Upper lobe of left lung (tissue), 6 donors: ENCODE data around the gene SSNA1. TPM values are rescaled to one million over a fixed set of nuclear protein-coding genes. Genes with fewer than 3 reads are reported as not detected.
A peak's percentile ranks its signal among the peaks of the same experiment; 100 is the strongest.

ENCODE experiments used
- ATAC-seq, 2 donors: fragments of 200-7000 bp; cut with Tn5 transposase; one replicate each; pipeline ENCODE4 v1.9.1; 2022; ENCODE audit warnings: mild to moderate bottlenecking in 2 of 2, moderate library complexity in 2 of 2; ENCODE audit not compliant: low FRiP score in 2 of 2
- DNase-seq, 2 donors: peaks; one replicate each; pipeline ENCODE4 v3.0.0-alpha.2; 2019 to 2020
- H3K27ac ChIP-seq, 4 donors: fragments of 200-600 bp; sonication (generic); one replicate each; pipeline ENCODE4 v1.5.1; 2016 to 2019
- H3K27me3 ChIP-seq, 4 donors: fragments of 200-600 bp; sonication (generic); one replicate each; pipeline ENCODE4 v1.5.1; 2017 to 2019
- H3K36me3 ChIP-seq, 4 donors: fragments of 200-600 bp; sonication (generic); one replicate each; pipeline ENCODE4 v1.5.1; 2016 to 2019
- H3K4me1 ChIP-seq, 4 donors: fragments of 200-600 bp; sonication (generic); one replicate each; pipeline ENCODE4 v1.5.1; 2018 to 2019
- H3K4me3 ChIP-seq, 4 donors: fragments of 200-600 bp; sonication (generic); one replicate each; pipeline ENCODE4 v1.5.1; 2017 to 2019; ENCODE audit warnings: mild to moderate bottlenecking in 2 of 4, moderate library complexity in 1 of 4
- H3K9me3 ChIP-seq, 4 donors: fragments of 200-600 bp; sonication (generic); one replicate each; pipeline ENCODE4 v1.5.1; 2018 to 2019
- CTCF ChIP-seq, 6 experiments: fragments of 450-650 bp in 4 of 6; fragments of 200-600 bp in 2 of 6; sonication (generic) in 2 of 6; IDR thresholded peaks; one replicate each; pipeline ENCODE4 v1.5.1; 2016 to 2019; ENCODE audit warnings: antibody characterized with exemption in 6 of 6
- EP300 ChIP-seq, 4 donors: sonication (generic); formaldehyde crosslinking; IDR thresholded peaks; one replicate each; pipeline ENCODE4 v1.5.1; 2017; ENCODE audit warnings: antibody characterized with exemption in 4 of 4, control low read depth in 2 of 4
- POLR2A ChIP-seq, 4 donors: fragments of 450-650 bp; IDR thresholded peaks; one replicate each; pipeline ENCODE4 v1.5.1; 2016 to 2017; ENCODE audit warnings: antibody characterized with exemption in 4 of 4, mild to moderate bottlenecking in 2 of 4
- POLR2AphosphoS5 ChIP-seq, 2 donors: sonication (generic); formaldehyde crosslinking; IDR thresholded peaks; one replicate each; pipeline ENCODE4 v1.5.1; 2017; ENCODE audit warnings: antibody characterized with exemption in 2 of 2
- WGBS, 2 donors: methylation state at CpG; one replicate each; pipeline ENCODE4 v1.1.5; 2017 to 2018; 5-methylcytosine and 5-hydroxymethylcytosine counted together
- total RNA-seq, 6 donors: library from RNA; depleted of rRNA in 4 of 6; stranded (reverse); fragments of >200 nt in 4 of 6; gene quantifications; one replicate each; pipeline versions ENCODE4 v1.1.0 to v1.2.1, GENCODE V29; 2016 to 2021
- donor health status: DM: no; HTN: no; CAD: no; lungs with moderate emphysema.
- donor health status: DM: no; HTN: yes; CAD: no; lungs with severe emphysema.

The SSNA1 gene
- total RNA-seq, 6 donors from 2014 or later: 39.8 to 110 (median 73.0) TPM

- DNase-seq (peak in 1 of 2 donors; percentile 77), ATAC-seq (no peak)
- Histone ChIP-seq H3K4me3 (peak overlapping the region in 3 of 4 donors; percentile 56 to 66 (median 56)), H3K9me3 (no peaks in the 10 kb centered on the region), H3K27me3 (peaks cover 0 to 4% (median 0%) of the 10 kb centered on the region in 4 donors), H3K36me3 (peaks cover 0 to 4% (median 2%) of the 10 kb centered on the region in 4 donors), H3K27ac (peak overlapping the region in 1 of 4 donors; percentile 31), H3K4me1 (peaks cover 41 to 65% (median 50%) of the 10 kb centered on the region in 4 donors)
- TF ChIP-seq CTCF (IDR thresholded peaks at IDR 0.05) (no peak), EP300 (IDR thresholded peaks at IDR 0.05) (no peak), POLR2AphosphoS5 (IDR thresholded peaks at IDR 0.05) (no peak), POLR2A (IDR thresholded peaks at IDR 0.05) (no peak)
- 87% methylated on average over 9 of the region's 14 CpGs; no CpG with 5 or more reads in 1 of the 2 donors for WGBS, 2 donors
These were observed 32.6 kb downstream of the SSNA1 start for GRCh38 chr9:137221095-137221505.

DNA sequence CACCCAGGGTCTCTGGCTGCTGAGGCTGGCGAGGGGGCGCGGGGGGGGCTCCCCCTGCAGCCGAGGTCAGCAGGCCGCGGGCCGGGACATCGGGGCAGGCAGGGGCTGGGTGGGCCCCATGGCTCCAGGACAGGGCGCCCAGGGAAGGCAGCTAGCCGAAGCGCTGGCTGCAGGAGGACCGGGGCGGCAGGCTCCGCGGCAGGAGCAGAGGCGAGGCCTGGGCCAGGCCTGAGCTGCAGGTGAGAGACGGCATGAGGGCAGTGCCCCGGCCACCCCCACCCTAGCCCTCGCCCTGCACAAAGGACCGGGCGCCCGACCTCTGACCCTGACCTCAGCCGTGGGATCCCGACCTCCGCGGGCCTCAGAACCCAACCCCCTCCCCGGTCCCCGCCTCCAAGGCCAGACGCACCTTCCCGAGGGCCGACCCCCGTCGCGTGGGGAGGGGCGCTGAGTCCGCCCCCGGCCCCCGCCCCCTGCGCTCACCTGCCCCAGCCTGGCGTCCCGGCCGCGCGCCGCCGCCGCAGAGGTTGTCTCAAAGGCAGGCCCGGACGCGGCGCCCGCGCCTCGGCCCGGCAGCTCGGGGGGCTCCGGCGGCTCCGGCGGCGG lies 33.1 kb downstream of the SSNA1 start:
- Histone ChIP-seq H3K36me3 (no peaks in the 10 kb centered on the region), H3K27ac (peak overlapping the region in 2 of 4 donors; percentile 12 to 31), H3K27me3 (peaks cover 0 to 4% (median 0%) of the 10 kb centered on the region in 4 donors), H3K4me1 (peaks cover 40 to 66% (median 51%) of the 10 kb centered on the region in 4 donors), H3K4me3 (peak overlapping the region; percentile 22 to 66 (median 56)), H3K9me3 (no peaks in the 10 kb centered on the region)
- TF ChIP-seq POLR2A (IDR thresholded peaks at IDR 0.05) (no peak), CTCF (IDR thresholded peaks at IDR 0.05) (no peak), POLR2AphosphoS5 (IDR thresholded peaks at IDR 0.05) (no peak), EP300 (IDR thresholded peaks at IDR 0.05) (no peak)
- ATAC-seq (no peak), DNase-seq (peak in 1 of 2 donors; percentile 90)
- 17% methylated on average over 14 of the region's 61 CpGs; no CpG with 5 or more reads in 1 of the 2 donors for WGBS, 2 donors

DNA sequence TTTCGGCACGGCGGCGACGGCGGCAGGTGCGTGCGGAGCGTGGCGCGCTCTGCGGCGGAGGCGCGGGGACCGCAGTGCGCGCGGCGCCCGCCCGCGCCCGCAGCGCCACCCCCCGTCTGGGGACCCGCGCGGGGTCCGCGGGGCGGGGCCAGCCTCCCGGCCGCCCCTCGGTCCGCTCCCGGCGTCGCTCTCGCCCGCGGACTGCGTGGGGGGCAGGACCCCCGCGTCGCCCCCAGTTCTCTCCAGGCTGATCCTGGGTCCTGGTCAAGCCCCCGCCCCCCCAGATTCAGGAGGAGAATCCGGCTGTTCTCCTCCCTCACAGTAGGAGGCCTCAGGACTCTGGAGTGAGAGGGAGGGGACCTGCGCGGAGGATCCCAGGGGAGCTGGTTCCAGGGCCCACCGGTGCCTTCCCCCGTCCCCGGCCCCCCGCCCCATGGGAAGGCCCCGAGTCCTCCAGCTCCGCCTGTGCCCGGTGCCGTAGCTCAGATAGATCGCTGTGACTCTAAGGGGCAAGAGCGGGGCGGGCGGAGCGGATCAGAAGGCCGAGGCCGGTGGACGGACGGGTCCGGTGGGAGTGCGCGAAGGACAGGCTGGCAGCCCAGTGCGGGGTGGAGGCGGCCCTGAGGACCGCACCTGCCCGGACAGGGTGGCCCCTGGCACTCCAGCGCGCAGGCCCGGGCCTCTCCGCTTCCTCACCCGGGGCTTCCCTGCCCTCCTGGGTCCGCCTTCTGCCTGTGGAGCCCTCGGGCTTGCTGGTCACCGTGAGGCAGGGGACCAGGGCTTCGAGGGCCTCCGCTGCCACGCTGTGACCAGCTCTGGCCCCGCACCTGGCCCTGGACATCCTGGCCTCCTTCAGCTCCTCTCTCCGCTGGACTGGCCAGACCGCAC lies 34.0 kb downstream of the SSNA1 start, which contains the start of gene RNF208:
RNF208 (minus strand) TSS at position 51 of the 888 bp plus-strand sequence. CDS start 1,028 bp downstream, outside the sequence.
- DNase-seq (peak in 1 of 2 donors; percentile 88), ATAC-seq (peak in 1 of 2 donors; percentile 2)
- no peaks in the 10 kb centered on the region for H3K36me3 ChIP-seq
- peaks cover 33 to 66% (median 51%) of the 10 kb centered on the region in 4 donors for H3K4me1 ChIP-seq
- no peaks in the 10 kb centered on the region for H3K9me3 ChIP-seq
- TF ChIP-seq POLR2AphosphoS5 (IDR thresholded peaks at IDR 0.05) (no peak), EP300 (IDR thresholded peaks at IDR 0.05) (no peak), CTCF (IDR thresholded peaks at IDR 0.05) (peak in 1 of 6 experiments; percentile 7), POLR2A (IDR thresholded peaks at IDR 0.05) (no peak)
- WGBS, 2 donors: 7 to 12% methylated on average over 10 to 50 of the region's 88 CpGs
- peak within 1 kb of the TSS; percentile 85 to 91 (median 89) for H3K27ac ChIP-seq
- peak within 1 kb of the TSS; percentile 56 to 80 (median 68) for H3K4me3 ChIP-seq
- peaks cover 0 to 4% (median 0%) of the 10 kb centered on the region in 4 donors for H3K27me3 ChIP-seq

DNA sequence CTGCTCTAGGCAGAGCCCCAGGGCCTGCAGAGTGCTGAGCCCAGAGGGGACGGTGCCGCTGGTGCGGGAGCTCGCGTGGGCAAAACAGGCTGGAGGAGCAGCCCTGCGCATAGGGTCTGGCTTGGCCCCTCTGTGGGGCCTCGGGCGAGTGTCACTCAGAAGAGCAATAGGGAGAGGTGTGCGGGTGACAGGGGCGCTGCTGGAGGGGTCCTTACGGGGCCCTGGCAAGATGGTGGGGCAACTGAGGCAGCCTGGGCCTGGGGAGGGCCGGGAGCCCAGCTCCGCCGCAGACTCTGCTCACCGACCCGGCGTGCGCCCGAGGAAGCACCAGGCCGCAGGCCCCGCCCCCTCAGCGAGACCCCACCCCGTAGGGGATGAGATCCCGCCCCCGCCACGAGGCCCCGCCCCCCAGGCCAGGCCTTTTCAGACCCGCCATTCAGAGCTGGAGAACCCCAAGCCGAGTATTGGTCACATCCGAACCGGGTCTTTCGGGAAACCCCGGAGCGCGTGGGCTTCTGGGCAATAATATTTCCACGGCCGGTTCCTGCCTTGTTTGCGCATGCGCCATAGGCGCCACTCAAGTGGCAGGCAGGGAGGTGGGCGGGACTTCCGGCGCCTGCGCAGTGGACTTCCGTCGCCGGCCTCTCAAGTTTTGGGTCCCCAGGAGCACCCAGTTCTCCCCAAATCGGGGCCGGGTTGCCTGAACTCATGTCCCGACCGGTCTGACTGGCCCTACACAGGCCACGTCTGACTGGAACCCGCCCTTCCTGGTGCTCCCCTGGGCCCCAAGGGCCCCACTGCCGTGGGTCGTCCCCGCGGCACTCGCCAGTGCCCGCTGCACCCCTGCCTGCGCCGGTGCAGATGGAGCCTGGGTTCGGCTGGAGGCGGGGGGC lies 34.8 kb downstream of the SSNA1 start:
- H3K27me3 ChIP-seq: peaks cover 0 to 4% (median 0%) of the 10 kb centered on the region in 4 donors
- H3K27ac ChIP-seq: peak overlapping the region; percentile 85 to 91 (median 89)
- ATAC-seq (peak; percentile 94 to 96), DNase-seq (peak; percentile 96 to 99)
- 0 to 1% methylated on average over 14 to 62 of the region's 63 CpGs for WGBS, 2 donors
- H3K4me3 ChIP-seq: peak overlapping the region; percentile 56 to 80 (median 68)
- TF ChIP-seq CTCF (IDR thresholded peaks at IDR 0.05) (no peak), POLR2AphosphoS5 (IDR thresholded peaks at IDR 0.05) (peak; percentile 42 to 71), POLR2A (IDR thresholded peaks at IDR 0.05) (peak in 2 of 4 donors; percentile 27 to 75), EP300 (IDR thresholded peaks at IDR 0.05) (peak in 1 of 4 donors; percentile 13)
- no peaks in the 10 kb centered on the region for H3K36me3 ChIP-seq
- no peaks in the 10 kb centered on the region for H3K9me3 ChIP-seq
- peaks cover 25 to 66% (median 50%) of the 10 kb centered on the region in 4 donors for H3K4me1 ChIP-seq
